Caco-2 (cell line): Measurements from ENCODE around the gene STXBP1. TPM values are rescaled to one million over a fixed set of nuclear protein-coding genes. Genes with fewer than 3 reads are reported as not detected.
A peak's percentile ranks its signal among the peaks of the same experiment; 100 is the strongest.

Experiments
- BruUV-seq: library from RNA; stranded (reverse); fragments of 400-500 nt; replicated peaks from 2 replicates; lab custom pipeline; 2021; lab: Mats Ljungman, UMichigan
- CTCF ChIA-PET: fragments of 300-600 bp; sonication (Branson Sonifier 250); formaldehyde crosslinking; loops from one replicate; lab custom pipeline; 2022; ENCODE audit warnings: antibody characterized with exemption; lab: Charles Lee
- POLR2A ChIA-PET: fragments of 300-600 bp; sonication (Branson Sonifier 250); formaldehyde crosslinking; loops from one replicate; lab custom pipeline; 2022; ENCODE audit warnings: antibody characterized with exemption; lab: Charles Lee
- DNase-seq, 2 experiments: peaks; one replicate each; pipeline versions ENCODE4 v3.0.0 to v3.0.0-alpha.2; 2020 to 2022
- H3K27me3 ChIP-seq: replicated peaks from 2 replicates; pipeline ENCODE4 v1.6.0; 2011; ENCODE audit warnings: low read length; ENCODE audit not compliant: control insufficient read depth, insufficient read depth
- H3K36me3 ChIP-seq: 2 replicates; pipeline ENCODE4 v1.5.1; 2011; ENCODE audit warnings: low read length; ENCODE audit not compliant: control insufficient read depth, insufficient read depth
- H3K4me1 ChIP-seq: fragments of 250-450 bp; sonication (Bioruptor Pico); 2 replicates; pipeline ENCODE4 v1.5.1; 2020; ENCODE audit warnings: mild to moderate bottlenecking
- H3K4me3 ChIP-seq: 2 replicates; pipeline ENCODE4 v1.5.1; 2011; ENCODE audit warnings: low read depth, mild to moderate bottlenecking, control low read depth, low read length
- H3K9me3 ChIP-seq: fragments of 250-450 bp; sonication (Bioruptor Pico); 2 replicates; pipeline ENCODE4 v1.5.1; 2020; ENCODE audit warnings: mild to moderate bottlenecking, moderate library complexity
- H3K27ac Mint-ChIP-seq: one replicate; pipeline ENCODE4 v1.8.0; 2022; ENCODE audit warnings: mixed read lengths; ENCODE audit not compliant: unreplicated experiment
- H3K27me3 Mint-ChIP-seq: one replicate; pipeline ENCODE4 v1.8.0; 2022; ENCODE audit warnings: mixed read lengths; ENCODE audit not compliant: insufficient read depth, unreplicated experiment
- H3K36me3 Mint-ChIP-seq: one replicate; pipeline ENCODE4 v1.8.0; 2022; ENCODE audit warnings: mild to moderate bottlenecking, mixed read lengths; ENCODE audit not compliant: insufficient read depth, unreplicated experiment
- H3K4me1 Mint-ChIP-seq: one replicate; pipeline ENCODE4 v1.8.0; 2022; ENCODE audit warnings: low read depth, mixed read lengths; ENCODE audit not compliant: unreplicated experiment
- H3K4me3 Mint-ChIP-seq: one replicate; pipeline ENCODE4 v1.8.0; 2022; ENCODE audit warnings: mild to moderate bottlenecking, moderate library complexity, mixed read lengths; ENCODE audit not compliant: unreplicated experiment
- H3K9me3 Mint-ChIP-seq: one replicate; pipeline ENCODE4 v1.8.0; 2022; ENCODE audit warnings: mixed read lengths; ENCODE audit not compliant: unreplicated experiment
- CTCF ChIP-seq, 2 experiments: fragments of 200-600 bp in 1 of 2; IDR thresholded peaks; 1 replicate in 1 of 2; 2 replicates in 1 of 2; pipeline versions ENCODE4 v1.5.1 to v1.8.0; 2011 to 2022; ENCODE audit warnings: antibody characterized with exemption in 1 of 2, control low read depth in 1 of 2, inconsistent platforms in 1 of 2, low read depth in 1 of 2, low read length in 1 of 2, mild to moderate bottlenecking in 1 of 2, moderate library complexity in 1 of 2; ENCODE audit not compliant: insufficient read depth in 1 of 2, severe bottlenecking in 1 of 2, unreplicated experiment in 1 of 2
- intact Hi-C: fragments of 100-400 bp; cut with micrococcal nuclease; formaldehyde crosslinking; loops from one replicate; pipeline ENCODE4 v1.10.0; 2022; ENCODE audit not compliant: unreplicated experiment
- total RNA-seq: library from RNA; stranded (reverse); gene quantifications from 2 replicates; pipeline ENCODE4 v1.2.3, GENCODE V29; 2022

The STXBP1 gene
- total RNA-seq, 1 experiment from 2014 or later = 5.5 TPM

- Histone ChIP-seq H3K4me3 (peak overlapping the region; percentile 68), H3K4me1 (peaks cover 10% of the 10 kb centered on the region), H3K36me3 (no peaks in the 10 kb centered on the region), H3K27me3 (no peaks in the 10 kb centered on the region), H3K9me3 (no peaks in the 10 kb centered on the region)
- no peaks in the 10 kb centered on the region for H3K27me3 Mint-ChIP-seq
- peaks cover 4% of the 10 kb centered on the region for H3K4me1 Mint-ChIP-seq
- H3K9me3 Mint-ChIP-seq = no peaks in the 10 kb centered on the region
- peak; percentile 49 for DNase-seq
- intact Hi-C loops = loop anchor here (1.0 kb wide), 1 partner anchor 23 kb away; no protein-coding TSS in a partner anchor
- BruUV-seq = TSS peak; percentile 60
- ChIA-PET CTCF (interaction anchor here (1.0 to 2.3 kb wide), 3 partner anchors 11 to 64 kb away, joined by 3 to 5 read pairs (median 3); no protein-coding TSS in a partner anchor), POLR2A (interaction anchor here (1.5 kb wide), 1 partner anchor 167 kb away, joined by 4 read pairs; no protein-coding TSS in a partner anchor)
- H3K27ac Mint-ChIP-seq = peak overlapping the region; percentile 72
- H3K36me3 Mint-ChIP-seq = peaks cover 34% of the 10 kb centered on the region
- no peak for TF ChIP-seq CTCF (IDR thresholded peaks at IDR 0.05; ENCODE audit: insufficient read depth in 1 of 2, low read depth in 1 of 2, low read length in 1 of 2, severe bottlenecking in 1 of 2, unreplicated experiment in 1 of 2)
- peak overlapping the region; percentile 79 for H3K4me3 Mint-ChIP-seq
Observed at GRCh38 chr9:127567730-127568617, 44.1 kb upstream of the STXBP1 start.

GRCh38 chr9:127568618-127568970 is 43.5 kb upstream of the STXBP1 start:
- H3K27me3 Mint-ChIP-seq = no peaks in the 10 kb centered on the region
- Histone ChIP-seq H3K4me3 (peak overlapping the region; percentile 68), H3K9me3 (no peaks in the 10 kb centered on the region), H3K27me3 (no peaks in the 10 kb centered on the region), H3K36me3 (no peaks in the 10 kb centered on the region), H3K4me1 (peaks cover 9% of the 10 kb centered on the region)
- no peak for DNase-seq
- intact Hi-C loops = no loop called here
- ChIA-PET CTCF (interaction anchor here (1.6 kb wide), 1 partner anchor 43 kb away, joined by 3 read pairs; no protein-coding TSS in a partner anchor), POLR2A (no interaction called here)
- H3K4me3 Mint-ChIP-seq = peak overlapping the region; percentile 79
- H3K36me3 Mint-ChIP-seq = peaks cover 31% of the 10 kb centered on the region
- no peaks in the 10 kb centered on the region for H3K4me1 Mint-ChIP-seq
- BruUV-seq = no TSS peak
- no peak overlapping the region for H3K27ac Mint-ChIP-seq
- H3K9me3 Mint-ChIP-seq = no peaks in the 10 kb centered on the region
- no peak for TF ChIP-seq CTCF (IDR thresholded peaks at IDR 0.05; ENCODE audit: insufficient read depth in 1 of 2, low read depth in 1 of 2, low read length in 1 of 2, severe bottlenecking in 1 of 2, unreplicated experiment in 1 of 2)

GRCh38 chr9:127568971-127569885 is 42.8 kb upstream of the STXBP1 start:
- H3K9me3 Mint-ChIP-seq = no peaks in the 10 kb centered on the region
- no peaks in the 10 kb centered on the region for H3K36me3 ChIP-seq
- BruUV-seq = TSS peak; percentile 43
- peaks cover 25% of the 10 kb centered on the region for H3K36me3 Mint-ChIP-seq
- H3K4me3 ChIP-seq = peak overlapping the region; percentile 68
- H3K4me1 Mint-ChIP-seq = peaks cover 5% of the 10 kb centered on the region
- no peak for TF ChIP-seq CTCF (IDR thresholded peaks at IDR 0.05; ENCODE audit: insufficient read depth in 1 of 2, low read depth in 1 of 2, low read length in 1 of 2, severe bottlenecking in 1 of 2, unreplicated experiment in 1 of 2)
- intact Hi-C loops = no loop called here
- peak; percentile 80 to 83 for DNase-seq
- peaks cover 9% of the 10 kb centered on the region for H3K4me1 ChIP-seq
- no peaks in the 10 kb centered on the region for H3K27me3 ChIP-seq
- ChIA-PET POLR2A (no interaction called here), CTCF (interaction anchor here (1.6 kb wide), 1 partner anchor 43 kb away, joined by 3 read pairs; no protein-coding TSS in a partner anchor)
- peak overlapping the region; percentile 79 for H3K27ac Mint-ChIP-seq
- H3K9me3 ChIP-seq = no peaks in the 10 kb centered on the region
- H3K4me3 Mint-ChIP-seq = peak overlapping the region; percentile 79
- no peaks in the 10 kb centered on the region for H3K27me3 Mint-ChIP-seq
